Dendritic cell treated with granulocyte-macrophage colony-stimulating factor and Interleukin-4, amounts not matched to agents 40 ng/mL and 50 ng/mL, for 4 days (primary cell): ENCODE measurements around the gene TMEM54.

Experiments used
- H3K27ac Mint-ChIP-seq: one replicate; pipeline ENCODE4 v1.8.0; 2022; ENCODE audit warnings: mild to moderate bottlenecking, mixed read lengths
- H3K27me3 Mint-ChIP-seq: one replicate; pipeline ENCODE4 v1.8.0; 2022; ENCODE audit warnings: mild to moderate bottlenecking, mixed read lengths
- H3K36me3 Mint-ChIP-seq: one replicate; pipeline ENCODE4 v1.8.0; 2022; ENCODE audit warnings: low read depth, mixed read lengths
- H3K4me1 Mint-ChIP-seq: one replicate; pipeline ENCODE4 v1.8.0; 2022; ENCODE audit warnings: low read depth, mixed read lengths
- H3K4me3 Mint-ChIP-seq: one replicate; pipeline ENCODE4 v1.8.0; 2022; ENCODE audit warnings: mild to moderate bottlenecking, moderate library complexity, mixed read lengths
- H3K9me3 Mint-ChIP-seq: one replicate; pipeline ENCODE4 v1.8.0; 2022; ENCODE audit warnings: mixed read lengths
- intact Hi-C: fragments of 100-400 bp; cut with micrococcal nuclease; formaldehyde crosslinking; loops from one replicate; pipeline ENCODE4 v1.15.0; 2022

TMEM54 gene

DNA sequence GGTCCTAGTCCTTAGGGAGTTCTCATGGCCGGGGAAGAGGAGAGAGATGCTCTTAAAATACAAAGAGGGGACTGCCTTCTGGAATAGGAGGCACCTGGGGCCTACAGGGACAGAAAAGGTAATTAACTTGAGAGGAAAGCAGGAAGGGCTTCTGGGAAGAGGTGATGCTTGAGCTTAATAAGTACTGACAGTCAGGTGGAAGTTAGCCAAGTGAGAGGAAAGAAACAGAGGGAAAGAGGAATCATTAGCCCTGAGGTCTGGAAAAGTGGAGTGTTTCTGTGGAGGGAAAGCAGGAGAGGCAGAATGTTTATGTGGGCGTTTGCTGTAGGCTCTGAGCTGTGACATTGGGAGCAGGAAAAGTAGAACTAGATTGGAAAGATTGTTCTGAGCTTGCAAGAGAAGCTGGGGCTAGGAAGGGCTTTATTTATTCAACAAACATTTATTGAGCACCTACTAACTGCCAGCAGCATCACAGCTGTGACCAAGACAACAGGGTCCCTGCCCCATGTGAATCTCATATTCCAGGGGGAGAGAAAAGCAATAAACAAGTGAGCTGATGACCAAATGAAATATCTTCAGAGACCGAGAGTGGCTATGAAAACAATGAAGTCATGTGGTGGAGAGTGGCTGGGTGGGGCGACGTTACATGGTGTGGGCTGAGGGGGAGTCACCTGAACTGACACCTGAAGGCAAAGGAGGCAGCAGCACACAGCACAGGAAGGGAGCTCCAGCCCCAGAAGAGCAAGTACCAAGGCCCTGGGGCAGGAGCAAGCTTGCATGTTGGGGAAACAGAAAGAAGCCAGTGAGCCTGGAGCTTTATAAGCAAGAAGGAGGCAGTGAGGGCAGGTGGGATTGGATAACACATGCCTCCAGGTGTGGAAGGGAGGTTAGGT lies 26.1 kb downstream of the TMEM54 start:
- Mint-ChIP-seq H3K36me3 (no peaks in the 10 kb centered on the region), H3K9me3 (no peaks in the 10 kb centered on the region), H3K27ac (no peak overlapping the region), H3K4me3 (no peak overlapping the region), H3K4me1 (peaks cover 26% of the 10 kb centered on the region), H3K27me3 (peaks cover 70% of the 10 kb centered on the region)
- intact Hi-C loops: no loop called here

DNA sequence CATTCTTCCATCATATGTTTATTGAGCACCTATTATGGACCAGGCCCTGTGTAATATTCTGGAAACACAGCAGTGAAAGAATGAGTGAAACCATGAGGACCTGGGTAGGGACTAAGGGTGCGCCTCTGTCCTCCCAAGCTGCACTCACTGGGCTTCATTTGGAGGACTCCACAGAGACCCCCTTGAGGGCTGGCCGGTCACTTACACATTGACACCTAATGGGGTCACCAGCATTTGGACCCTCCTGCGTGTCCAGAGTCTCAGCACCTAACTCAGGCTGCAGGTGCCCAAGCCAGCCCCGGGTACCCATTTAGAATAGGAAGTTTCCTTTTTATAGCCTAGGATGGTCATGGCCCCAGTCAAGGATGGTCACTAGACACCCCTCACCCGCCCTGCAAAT lies 27.7 kb downstream of the TMEM54 start:
- intact Hi-C loops: no loop called here
- H3K27me3 Mint-ChIP-seq: peaks cover 83% of the 10 kb centered on the region
- no peak overlapping the region for H3K27ac Mint-ChIP-seq
- H3K4me3 Mint-ChIP-seq: no peak overlapping the region
- no peaks in the 10 kb centered on the region for H3K36me3 Mint-ChIP-seq
- no peaks in the 10 kb centered on the region for H3K9me3 Mint-ChIP-seq
- peaks cover 28% of the 10 kb centered on the region for H3K4me1 Mint-ChIP-seq

DNA sequence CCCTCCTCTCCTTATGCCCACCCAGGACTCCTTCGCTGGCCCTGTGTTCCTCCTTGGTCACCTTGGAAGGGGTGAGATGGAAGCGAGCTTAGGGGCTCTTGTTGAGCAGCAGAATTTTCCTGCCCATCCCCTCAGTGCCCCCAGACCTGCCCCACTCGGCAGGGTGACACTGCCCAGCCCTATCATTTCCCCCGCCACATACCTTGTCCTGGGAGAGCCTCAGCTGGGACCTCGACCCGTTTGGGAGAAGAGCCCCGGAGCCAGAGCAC lies 29.1 kb downstream of the TMEM54 start:
- intact Hi-C loops: no loop called here
- peaks cover 28% of the 10 kb centered on the region for H3K4me1 Mint-ChIP-seq
- no peaks in the 10 kb centered on the region for H3K36me3 Mint-ChIP-seq
- peaks cover 70% of the 10 kb centered on the region for H3K27me3 Mint-ChIP-seq
- H3K4me3 Mint-ChIP-seq: no peak overlapping the region
- no peaks in the 10 kb centered on the region for H3K9me3 Mint-ChIP-seq
- no peak overlapping the region for H3K27ac Mint-ChIP-seq

DNA sequence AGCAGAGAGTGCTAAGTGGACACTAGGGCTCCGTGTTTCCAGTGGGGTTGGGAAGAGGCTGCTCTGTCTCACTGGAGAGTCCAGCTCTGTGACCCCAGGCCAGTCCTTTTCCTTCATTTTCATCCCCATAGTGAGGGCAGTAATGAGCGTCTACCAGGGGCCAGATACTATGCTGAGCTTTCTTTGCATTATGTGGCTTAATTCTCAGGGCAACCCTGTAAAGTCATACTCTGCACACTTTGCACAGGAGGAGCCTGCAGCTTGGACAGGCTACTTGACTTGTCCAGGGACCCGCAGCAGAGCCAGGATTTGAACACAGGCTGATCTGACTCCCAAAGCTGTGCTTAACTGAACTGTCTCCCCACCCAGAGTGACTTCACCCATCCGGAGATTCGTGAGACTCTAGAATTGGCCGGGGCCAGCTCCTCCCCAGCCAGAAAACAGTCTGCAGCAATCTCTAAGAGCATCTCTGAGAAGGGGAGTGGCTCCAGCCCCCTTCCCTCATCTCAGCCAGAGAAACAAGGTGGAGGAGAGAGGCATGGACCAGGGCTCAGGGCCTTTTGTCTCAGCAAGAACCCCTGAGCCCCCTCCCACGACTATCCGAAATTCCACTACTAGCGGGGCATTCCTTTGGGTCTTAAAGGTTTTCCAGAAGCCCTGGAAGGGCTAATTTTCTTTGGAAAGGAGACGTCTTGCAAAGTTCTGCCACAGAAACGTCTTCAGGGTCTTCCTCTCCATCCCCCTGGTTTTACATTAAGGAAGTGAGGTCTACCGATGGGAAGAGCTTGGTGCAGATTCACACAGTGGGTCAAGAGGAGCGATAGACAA lies 29.6 kb downstream of the TMEM54 start:
- H3K27me3 Mint-ChIP-seq: peaks cover 67% of the 10 kb centered on the region
- no peaks in the 10 kb centered on the region for H3K36me3 Mint-ChIP-seq
- intact Hi-C loops: no loop called here
- peaks cover 25% of the 10 kb centered on the region for H3K4me1 Mint-ChIP-seq
- H3K4me3 Mint-ChIP-seq: no peak overlapping the region
- H3K27ac Mint-ChIP-seq: no peak overlapping the region
- no peaks in the 10 kb centered on the region for H3K9me3 Mint-ChIP-seq

DNA sequence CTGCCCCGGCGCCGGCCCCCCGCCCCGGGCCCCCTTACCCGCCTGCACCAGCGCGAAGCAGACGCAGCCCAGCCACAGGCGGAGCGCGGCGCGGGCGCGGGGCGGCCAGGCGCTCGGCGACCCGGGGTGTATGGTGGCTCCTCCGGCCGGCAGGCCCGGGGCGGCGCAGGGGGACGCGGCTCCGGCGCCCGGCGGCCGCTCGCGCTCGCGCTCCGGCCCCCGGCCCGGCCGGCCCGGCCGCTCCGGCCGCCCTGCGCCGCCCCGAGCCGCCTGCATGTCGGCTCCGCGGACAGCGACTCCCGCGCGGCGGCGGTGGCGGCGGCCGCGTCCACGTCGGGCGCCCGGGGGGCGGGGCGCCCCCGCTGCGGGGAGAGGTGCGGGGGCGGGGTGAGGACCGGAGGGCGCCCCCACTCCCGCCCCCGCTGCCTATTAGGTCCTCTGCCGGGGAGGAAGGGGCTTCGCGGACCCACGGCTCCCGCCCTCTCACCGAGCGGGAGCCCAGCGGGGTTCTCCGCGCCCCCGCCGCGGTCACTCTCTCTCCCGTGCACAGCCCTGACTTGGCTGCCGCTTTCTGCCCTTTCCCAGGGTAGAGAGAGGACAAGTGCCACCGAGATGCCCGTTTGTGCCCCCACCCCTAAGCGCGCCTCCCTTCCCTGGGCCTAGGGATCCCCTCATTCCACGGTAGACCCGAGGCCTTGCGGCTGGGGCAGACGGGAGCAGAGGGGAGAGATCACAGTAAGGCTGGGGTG lies 30.4 kb downstream of the TMEM54 start, which contains the start of gene FNDC5:
TSS of gene FNDC5 (minus strand) at position 298 of the 749 bp plus-strand sequence.
- Mint-ChIP-seq H3K27me3 (peaks cover 62% of the 10 kb centered on the region), H3K9me3 (no peaks in the 10 kb centered on the region), H3K27ac (peak within 1 kb of the TSS; percentile 0), H3K4me1 (peaks cover 17% of the 10 kb centered on the region), H3K36me3 (no peaks in the 10 kb centered on the region), H3K4me3 (peak within 1 kb of the TSS; percentile 57)
- intact Hi-C loops: no loop called here

DNA sequence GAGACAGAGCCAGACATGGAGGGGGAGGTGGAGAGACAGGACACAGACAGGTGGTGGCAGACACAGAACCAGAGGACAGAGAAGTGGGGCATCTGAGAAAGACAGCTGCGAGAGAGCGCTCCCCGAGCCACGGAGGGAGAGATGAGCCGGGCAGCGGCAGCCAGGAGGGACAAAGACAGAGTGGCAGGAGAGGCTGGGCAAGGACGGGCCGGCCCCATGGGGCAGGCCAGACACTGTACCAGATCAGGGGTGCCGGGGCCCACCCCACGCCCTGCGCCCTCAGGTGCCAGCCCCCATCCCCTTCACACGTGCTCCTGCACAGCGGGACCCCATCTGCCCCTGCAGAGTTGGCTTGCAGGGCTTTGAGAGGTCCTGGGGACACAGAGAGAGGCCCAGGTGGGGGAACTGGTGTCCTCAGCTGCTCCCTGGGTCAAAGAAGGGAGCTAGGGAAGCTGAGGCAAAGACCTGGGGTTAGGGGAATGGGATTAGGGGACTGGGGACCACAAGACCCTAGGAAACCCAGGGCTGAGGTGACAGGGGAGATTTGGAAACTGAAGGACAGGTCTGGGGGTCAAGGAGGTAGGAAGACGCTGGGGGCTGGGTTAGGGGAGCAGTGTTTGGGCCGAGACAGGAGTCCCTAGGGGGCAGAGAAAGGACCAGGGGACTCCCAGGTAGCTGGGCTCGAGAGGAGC lies 31.1 kb downstream of the TMEM54 start:
- Mint-ChIP-seq H3K27ac (peak overlapping the region; percentile 0), H3K4me1 (peaks cover 10% of the 10 kb centered on the region), H3K36me3 (peaks cover under 1% of the 10 kb centered on the region), H3K9me3 (no peaks in the 10 kb centered on the region), H3K4me3 (peak overlapping the region; percentile 57), H3K27me3 (peaks cover 55% of the 10 kb centered on the region)
- intact Hi-C loops: no loop called here

DNA sequence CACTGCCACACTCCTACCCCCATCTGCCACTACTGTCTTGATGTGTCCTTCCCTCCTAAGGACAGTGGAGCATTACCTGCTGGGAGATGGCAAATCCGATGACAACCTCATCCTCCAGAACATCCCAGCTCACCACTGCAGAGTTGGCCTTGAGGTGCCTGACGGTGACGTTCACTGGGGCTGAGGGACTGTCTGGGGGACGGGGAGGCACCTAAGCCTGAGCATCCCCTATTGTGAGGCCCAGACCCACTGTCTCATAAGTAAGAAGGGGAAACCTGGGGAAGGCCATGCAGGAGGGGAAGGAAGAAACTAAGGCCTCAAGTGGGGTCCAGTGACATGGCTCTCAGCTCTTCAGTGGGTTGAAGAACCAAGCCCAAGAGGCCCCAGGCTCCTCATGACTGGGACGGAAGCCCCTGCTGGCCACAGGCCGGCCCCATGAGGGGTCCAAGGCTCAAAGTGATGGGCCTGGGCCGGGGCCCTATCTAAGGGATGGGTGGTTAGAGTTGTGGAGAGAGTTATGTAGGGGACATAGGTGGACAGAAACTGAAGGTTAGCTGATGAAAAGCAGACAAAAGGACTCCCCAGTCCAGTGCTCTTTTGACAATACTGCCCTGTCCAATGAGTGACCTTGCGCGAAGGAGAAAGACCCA lies 32.3 kb downstream of the TMEM54 start:
- Mint-ChIP-seq H3K4me3 (no peak overlapping the region), H3K9me3 (no peaks in the 10 kb centered on the region), H3K36me3 (peaks cover 12% of the 10 kb centered on the region), H3K4me1 (peaks cover 5% of the 10 kb centered on the region), H3K27ac (no peak overlapping the region), H3K27me3 (peaks cover 46% of the 10 kb centered on the region)
- intact Hi-C loops: no loop called here

DNA sequence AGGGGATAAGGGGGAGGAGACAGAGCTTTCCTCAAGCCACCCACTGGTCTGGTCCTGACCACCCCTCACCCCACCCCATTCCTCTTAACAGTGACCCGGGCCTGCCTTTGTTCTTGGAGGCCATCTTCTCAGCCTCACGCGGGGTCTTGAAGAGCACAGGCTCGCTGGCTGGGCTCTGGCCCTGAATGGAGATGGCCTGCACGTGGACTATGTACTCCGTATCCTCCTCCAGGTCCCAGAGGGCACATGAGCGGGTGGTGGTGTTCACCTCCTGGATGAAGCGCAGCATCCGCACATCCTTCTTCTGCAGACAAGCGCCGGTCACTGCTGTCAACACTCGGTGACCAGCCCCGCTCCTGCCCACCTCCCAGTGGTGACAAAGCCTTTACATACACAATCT lies 33.1 kb downstream of the TMEM54 start:
- Mint-ChIP-seq H3K4me1 (peaks cover 5% of the 10 kb centered on the region), H3K36me3 (peaks cover 18% of the 10 kb centered on the region), H3K27me3 (peaks cover 40% of the 10 kb centered on the region), H3K4me3 (no peak overlapping the region), H3K27ac (no peak overlapping the region), H3K9me3 (no peaks in the 10 kb centered on the region)
- intact Hi-C loops: no loop called here

DNA sequence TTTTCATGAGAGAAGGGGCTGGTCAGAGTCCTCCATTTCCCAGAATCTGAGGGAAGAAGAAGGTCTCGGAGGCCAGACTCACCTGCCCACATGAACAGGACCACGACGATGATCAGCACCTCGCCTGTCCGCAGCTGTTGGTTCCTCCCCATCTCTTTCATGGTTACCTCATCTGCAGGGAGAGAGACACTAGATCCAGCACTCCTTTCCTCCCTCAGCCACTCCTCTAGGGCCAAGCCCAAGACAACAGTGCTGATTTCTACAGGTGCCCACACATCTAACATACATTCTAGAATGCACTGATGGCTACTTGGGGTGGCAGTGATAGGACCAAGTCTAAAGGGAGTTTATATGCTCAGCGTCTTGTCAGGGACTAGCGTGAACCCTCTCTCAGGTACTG lies 33.5 kb downstream of the TMEM54 start:
- Mint-ChIP-seq H3K27me3 (peaks cover 37% of the 10 kb centered on the region), H3K27ac (no peak overlapping the region), H3K4me1 (peaks cover 5% of the 10 kb centered on the region), H3K9me3 (no peaks in the 10 kb centered on the region), H3K36me3 (peaks cover 22% of the 10 kb centered on the region), H3K4me3 (no peak overlapping the region)
- intact Hi-C loops: no loop called here

DNA sequence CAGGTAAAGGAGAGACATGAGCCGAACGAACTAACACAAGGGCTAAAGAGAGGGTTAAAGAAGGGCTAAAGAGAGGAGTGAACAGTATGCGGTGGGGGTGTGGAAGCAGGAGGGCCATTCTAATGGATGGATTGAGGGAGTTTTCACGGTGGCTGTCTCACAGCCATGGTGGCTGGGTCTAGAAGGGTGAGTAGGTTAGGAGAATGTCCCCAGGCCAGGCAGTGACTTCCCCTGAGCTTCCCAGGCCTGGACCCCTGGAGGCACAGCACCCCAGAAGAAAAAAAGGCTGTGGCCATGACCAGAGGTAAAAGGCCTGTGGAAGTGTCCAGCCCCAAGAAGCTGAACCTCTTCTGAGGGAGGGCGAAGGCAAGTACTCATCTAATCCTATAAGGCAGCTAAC lies 34.0 kb downstream of the TMEM54 start:
- Mint-ChIP-seq H3K27ac (no peak overlapping the region), H3K4me1 (peaks cover 6% of the 10 kb centered on the region), H3K36me3 (peaks cover 27% of the 10 kb centered on the region), H3K27me3 (peaks cover 32% of the 10 kb centered on the region), H3K9me3 (no peaks in the 10 kb centered on the region), H3K4me3 (no peak overlapping the region)
- intact Hi-C loops: no loop called here

DNA sequence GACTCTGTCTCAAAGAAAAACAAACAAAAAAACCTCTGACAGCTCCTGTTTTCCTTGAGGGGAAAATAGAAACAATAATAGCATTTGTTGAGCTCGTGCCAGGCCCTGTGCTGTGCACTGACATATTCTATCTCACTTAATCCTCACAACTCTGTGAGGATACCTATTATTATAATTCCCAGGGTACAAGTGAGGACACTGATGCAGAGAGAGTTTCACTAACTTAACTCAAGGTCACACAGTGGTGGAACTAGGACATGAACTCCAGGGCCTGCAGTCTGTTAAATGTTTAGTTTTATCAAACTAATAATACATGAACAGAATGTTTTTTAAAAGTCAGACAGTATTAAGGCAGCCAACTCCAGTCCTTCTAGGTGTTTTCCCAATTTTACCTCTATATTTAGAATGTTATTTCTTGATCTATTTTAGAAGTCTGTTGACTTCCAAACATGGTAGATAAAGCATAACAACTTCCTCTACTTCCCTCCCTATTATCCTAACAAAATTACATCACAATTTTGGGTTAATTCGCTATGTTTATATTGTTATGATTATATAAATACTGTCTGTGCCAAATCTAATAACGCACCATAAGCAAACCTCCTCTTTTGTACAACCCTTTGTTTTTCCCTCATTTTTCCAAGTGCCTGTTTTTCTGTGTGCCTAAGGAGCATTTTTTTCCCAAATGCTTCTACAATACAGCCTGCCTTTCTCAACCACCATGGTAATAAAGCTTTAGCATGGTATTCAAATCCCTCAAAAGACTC lies 35.4 kb downstream of the TMEM54 start:
- intact Hi-C loops: no loop called here
- H3K36me3 Mint-ChIP-seq: peaks cover 35% of the 10 kb centered on the region
- no peaks in the 10 kb centered on the region for H3K9me3 Mint-ChIP-seq
- no peak overlapping the region for H3K27ac Mint-ChIP-seq
- H3K27me3 Mint-ChIP-seq: peaks cover 19% of the 10 kb centered on the region
- no peak overlapping the region for H3K4me3 Mint-ChIP-seq
- peaks cover 13% of the 10 kb centered on the region for H3K4me1 Mint-ChIP-seq

DNA sequence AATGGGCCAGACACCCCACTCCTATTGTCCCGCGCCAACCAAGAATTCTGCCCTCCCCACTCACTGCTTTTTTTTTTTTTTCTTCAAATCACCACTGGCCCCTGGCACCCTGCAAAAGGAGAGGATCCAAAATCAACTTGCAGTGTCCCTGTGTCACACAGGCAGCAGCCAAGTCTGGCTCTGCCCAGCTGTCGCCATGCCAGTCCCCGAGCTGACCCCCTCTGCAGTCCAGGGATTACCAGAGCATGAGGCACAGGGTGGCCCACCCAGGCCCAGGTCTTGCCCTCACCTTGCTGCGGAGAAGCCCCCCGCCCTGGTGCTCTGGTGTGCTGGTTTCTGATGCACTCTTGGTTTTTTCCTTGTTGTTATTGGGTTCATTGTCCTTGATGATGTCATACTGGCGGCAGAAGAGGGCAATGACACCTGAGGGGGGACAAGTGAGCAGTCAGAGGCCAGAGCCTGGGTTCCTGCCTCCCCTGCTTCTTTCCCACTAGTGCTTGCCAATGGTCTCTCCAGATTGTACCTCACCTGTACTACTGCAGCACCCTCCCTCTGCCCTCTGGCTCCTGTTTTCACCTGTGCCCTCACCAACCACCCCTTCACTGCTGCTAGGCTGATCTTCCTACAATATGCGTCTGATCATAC lies 36.7 kb downstream of the TMEM54 start:
- peaks cover 10% of the 10 kb centered on the region for H3K27me3 Mint-ChIP-seq
- intact Hi-C loops: no loop called here
- no peak overlapping the region for H3K4me3 Mint-ChIP-seq
- peaks cover 44% of the 10 kb centered on the region for H3K36me3 Mint-ChIP-seq
- H3K9me3 Mint-ChIP-seq: no peaks in the 10 kb centered on the region
- no peak overlapping the region for H3K27ac Mint-ChIP-seq
- H3K4me1 Mint-ChIP-seq: peaks cover 8% of the 10 kb centered on the region
